Nephron (organoid): ENCODE results near the gene IRF2BPL.
A peak's percentile ranks its signal among the peaks of the same experiment; 100 is the strongest.

Experiments used
- H3K27ac Mint-ChIP-seq, 3 experiments: 2 replicates each; pipeline ENCODE4 v1.8.0; 2020; ENCODE audit warnings: mixed read lengths in 3 of 3, mild to moderate bottlenecking in 2 of 3, moderate library complexity in 1 of 3
- H3K27me3 Mint-ChIP-seq: 2 replicates; pipeline ENCODE4 v1.8.0; 2021; ENCODE audit warnings: low read depth, mild to moderate bottlenecking, moderate library complexity, mixed read lengths
- H3K36me3 Mint-ChIP-seq: 2 replicates; pipeline ENCODE4 v1.8.0; 2020; ENCODE audit warnings: low read depth, mixed read lengths
- H3K4me1 Mint-ChIP-seq: 2 replicates; pipeline ENCODE4 v1.8.0; 2020; ENCODE audit warnings: mixed read lengths
- H3K4me3 Mint-ChIP-seq, 3 experiments: 2 replicates each; pipeline ENCODE4 v1.8.0; 2020; ENCODE audit warnings: mild to moderate bottlenecking in 3 of 3, mixed read lengths in 3 of 3, moderate library complexity in 2 of 3
- H3K9me3 Mint-ChIP-seq: 2 replicates; pipeline ENCODE4 v1.8.0; 2020; ENCODE audit warnings: mixed read lengths
- TF ChIP-seq, protein P1 (sequence below), 3 experiments: fragments of 200-600 bp; sonication (generic); IDR thresholded peaks; one replicate each; pipeline ENCODE4 v1.5.0; 2021; ENCODE audit warnings: antibody characterized with exemption in 3 of 3; ENCODE audit not compliant: unreplicated experiment in 3 of 3

Gene IRF2BPL

GRCh38 chr14:77058785-77059184, 30.3 kb upstream of the IRF2BPL start:
- Mint-ChIP-seq H3K4me1 (peaks cover 25% of the 10 kb centered on the region), H3K4me3 (no peak overlapping the region), H3K36me3 (no peaks in the 10 kb centered on the region), H3K27me3 (peaks cover 7% of the 10 kb centered on the region), H3K9me3 (peaks cover 3% of the 10 kb centered on the region), H3K27ac (peak overlapping the region in 2 of 3 experiments; percentile 68 to 83)
- TF ChIP-seq, protein P1, sequence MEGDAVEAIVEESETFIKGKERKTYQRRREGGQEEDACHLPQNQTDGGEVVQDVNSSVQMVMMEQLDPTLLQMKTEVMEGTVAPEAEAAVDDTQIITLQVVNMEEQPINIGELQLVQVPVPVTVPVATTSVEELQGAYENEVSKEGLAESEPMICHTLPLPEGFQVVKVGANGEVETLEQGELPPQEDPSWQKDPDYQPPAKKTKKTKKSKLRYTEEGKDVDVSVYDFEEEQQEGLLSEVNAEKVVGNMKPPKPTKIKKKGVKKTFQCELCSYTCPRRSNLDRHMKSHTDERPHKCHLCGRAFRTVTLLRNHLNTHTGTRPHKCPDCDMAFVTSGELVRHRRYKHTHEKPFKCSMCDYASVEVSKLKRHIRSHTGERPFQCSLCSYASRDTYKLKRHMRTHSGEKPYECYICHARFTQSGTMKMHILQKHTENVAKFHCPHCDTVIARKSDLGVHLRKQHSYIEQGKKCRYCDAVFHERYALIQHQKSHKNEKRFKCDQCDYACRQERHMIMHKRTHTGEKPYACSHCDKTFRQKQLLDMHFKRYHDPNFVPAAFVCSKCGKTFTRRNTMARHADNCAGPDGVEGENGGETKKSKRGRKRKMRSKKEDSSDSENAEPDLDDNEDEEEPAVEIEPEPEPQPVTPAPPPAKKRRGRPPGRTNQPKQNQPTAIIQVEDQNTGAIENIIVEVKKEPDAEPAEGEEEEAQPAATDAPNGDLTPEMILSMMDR (IDR thresholded peaks at IDR 0.05; ENCODE audit: unreplicated experiment in 3 of 3) = no peak

DNA sequence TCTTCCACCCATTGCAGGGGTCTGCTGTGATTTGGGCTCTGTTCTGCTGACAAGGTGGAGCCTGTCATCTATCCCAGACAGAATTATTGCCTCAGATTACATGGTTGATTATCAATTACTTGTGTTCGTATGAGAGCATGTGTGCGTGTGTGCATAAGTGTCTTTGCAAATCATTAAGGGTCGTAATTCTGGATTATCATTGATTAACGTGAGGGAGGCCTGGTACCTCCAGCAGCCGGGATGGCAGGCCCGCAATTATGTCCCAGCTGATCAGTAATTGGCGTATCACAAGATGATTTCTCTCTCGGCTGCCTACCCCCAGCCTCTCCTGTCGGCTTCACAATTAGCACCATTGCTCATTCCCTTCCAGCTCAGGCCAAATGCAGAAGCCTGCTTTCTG, 29.6 kb upstream of the IRF2BPL start:
- TF ChIP-seq, protein P1 (IDR thresholded peaks at IDR 0.05; ENCODE audit: unreplicated experiment in 3 of 3) = no peak
- H3K36me3 Mint-ChIP-seq = no peaks in the 10 kb centered on the region
- no peak overlapping the region for H3K4me3 Mint-ChIP-seq
- H3K27me3 Mint-ChIP-seq = peaks cover 7% of the 10 kb centered on the region
- peak overlapping the region in 1 of 3 experiments; percentile 68 for H3K27ac Mint-ChIP-seq
- H3K9me3 Mint-ChIP-seq = peaks cover 3% of the 10 kb centered on the region
- H3K4me1 Mint-ChIP-seq = peaks cover 21% of the 10 kb centered on the region

GRCh38 chr14:77055981-77056380, 27.5 kb upstream of the IRF2BPL start:
- Mint-ChIP-seq H3K36me3 (no peaks in the 10 kb centered on the region), H3K4me3 (no peak overlapping the region), H3K27me3 (peaks cover 7% of the 10 kb centered on the region), H3K4me1 (peaks cover 35% of the 10 kb centered on the region), H3K27ac (no peak overlapping the region), H3K9me3 (peaks cover 3% of the 10 kb centered on the region)
- TF ChIP-seq, protein P1 (IDR thresholded peaks at IDR 0.05; ENCODE audit: unreplicated experiment in 3 of 3) = no peak

DNA sequence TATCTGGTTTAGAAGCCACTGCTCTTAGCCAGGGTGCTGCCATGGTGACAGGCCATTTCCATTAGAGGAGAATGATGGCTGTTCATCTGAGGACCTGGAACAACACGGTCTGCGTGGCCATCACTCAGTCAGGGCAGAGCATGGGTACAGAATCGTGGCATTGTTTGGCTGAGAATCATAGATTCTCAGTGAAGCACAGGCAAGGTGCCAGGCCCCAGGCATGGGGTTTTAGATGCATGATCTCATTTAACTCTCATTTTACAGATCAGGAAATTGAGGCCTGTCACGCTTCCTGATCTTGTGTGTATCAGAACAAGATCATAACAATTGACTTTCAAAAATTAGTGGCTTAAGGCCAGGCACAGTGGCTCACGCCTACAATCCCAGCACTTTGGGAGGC, 26.8 kb upstream of the IRF2BPL start:
- H3K27me3 Mint-ChIP-seq = peaks cover 7% of the 10 kb centered on the region
- H3K27ac Mint-ChIP-seq = no peak overlapping the region
- no peaks in the 10 kb centered on the region for H3K36me3 Mint-ChIP-seq
- peaks cover 3% of the 10 kb centered on the region for H3K9me3 Mint-ChIP-seq
- peaks cover 41% of the 10 kb centered on the region for H3K4me1 Mint-ChIP-seq
- H3K4me3 Mint-ChIP-seq = no peak overlapping the region
- TF ChIP-seq, protein P1 (IDR thresholded peaks at IDR 0.05; ENCODE audit: unreplicated experiment in 3 of 3) = no peak

DNA sequence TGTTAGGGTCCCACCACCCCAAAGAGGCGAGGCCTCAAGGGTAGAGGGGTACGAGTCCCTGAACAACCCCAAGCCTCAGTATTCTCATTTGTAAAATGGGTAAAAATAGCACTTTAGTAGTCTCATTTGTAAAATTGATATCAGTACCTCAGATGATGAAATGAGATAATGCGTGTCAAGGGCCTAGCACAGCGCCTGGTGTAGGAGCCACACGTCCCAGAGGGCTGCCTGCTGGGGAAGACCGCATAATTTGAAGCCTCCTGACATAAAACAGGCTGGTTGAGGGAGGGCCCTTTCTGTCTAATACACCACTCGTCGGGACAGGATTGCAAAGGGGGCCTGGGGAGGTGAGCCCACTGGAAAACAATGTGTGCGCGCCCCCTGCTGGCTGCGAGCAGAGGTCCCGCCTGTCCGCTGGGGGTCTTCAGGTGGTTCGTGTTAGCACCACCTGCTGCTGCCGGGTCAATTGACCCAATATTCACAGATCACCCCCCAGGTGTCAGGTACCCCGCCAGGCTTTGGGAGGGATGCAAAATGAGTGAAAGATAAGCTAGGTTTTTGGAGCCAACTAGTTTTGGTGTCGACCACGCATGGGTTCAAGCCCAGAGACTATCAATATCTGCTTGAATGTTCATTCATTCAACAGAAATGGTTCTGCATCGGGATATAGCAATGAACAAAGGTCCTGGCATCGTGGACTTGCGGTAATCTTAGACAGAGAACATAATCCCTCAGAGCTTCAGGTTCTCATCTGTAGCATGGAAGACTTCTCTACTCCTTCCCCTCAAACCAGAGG, 24.7 kb upstream of the IRF2BPL start:
- Mint-ChIP-seq H3K4me3 (no peak overlapping the region), H3K4me1 (peaks cover 31% of the 10 kb centered on the region), H3K27ac (peak overlapping the region in 2 of 3 experiments; percentile 55 to 70), H3K9me3 (peaks cover 3% of the 10 kb centered on the region), H3K36me3 (no peaks in the 10 kb centered on the region), H3K27me3 (no peaks in the 10 kb centered on the region)
- TF ChIP-seq, protein P1 (IDR thresholded peaks at IDR 0.05; ENCODE audit: unreplicated experiment in 3 of 3) = peak; percentile 96 to 98 (median 96)
